WI38 (cell line): ENCODE results near the gene DNAJC3.
"Not testable (repeated sequence)": the region's sequence is repeated elsewhere in the genome, so short reads cannot be mapped to it uniquely, and the experiment has no call there.

Source experiments
- H3K4me3 ChIP-seq: 2 replicates; pipeline ENCODE4 v1.5.1; 2011; ENCODE audit warnings: low read depth, mild to moderate bottlenecking, control low read depth, low read length
- CTCF ChIP-seq: IDR thresholded peaks from 2 replicates; pipeline ENCODE4 v1.5.1; 2012; ENCODE audit warnings: low read depth, mild to moderate bottlenecking, control low read depth, low read length

Gene DNAJC3

DNA sequence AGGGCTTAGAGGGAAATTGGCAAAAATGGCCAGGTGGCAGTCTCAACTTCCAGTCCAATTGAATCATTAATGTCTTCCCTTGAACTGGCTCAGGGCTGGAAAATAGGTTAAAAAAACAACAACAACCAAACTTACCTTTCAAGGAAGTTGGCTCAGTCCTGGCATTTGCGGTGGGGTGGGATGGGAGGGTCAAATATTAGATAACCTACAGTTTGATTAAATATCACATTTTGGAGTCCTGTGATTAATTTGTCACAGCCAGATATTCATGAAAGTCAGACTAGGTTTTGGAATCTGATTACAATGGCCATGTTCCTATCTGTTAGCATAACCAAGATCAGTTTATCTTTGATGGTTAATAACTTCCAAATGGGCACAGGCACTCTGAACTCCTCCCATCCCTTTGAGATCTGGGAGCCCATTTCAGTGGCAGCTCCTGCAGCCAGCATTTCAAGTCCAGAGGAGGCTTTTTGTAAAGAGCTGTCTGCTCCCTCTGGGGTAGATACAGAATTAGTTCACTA is 24.6 kb upstream of the DNAJC3 start:
- H3K4me3 ChIP-seq, result no peak overlapping the region
- TF ChIP-seq CTCF, result no peak

DNA sequence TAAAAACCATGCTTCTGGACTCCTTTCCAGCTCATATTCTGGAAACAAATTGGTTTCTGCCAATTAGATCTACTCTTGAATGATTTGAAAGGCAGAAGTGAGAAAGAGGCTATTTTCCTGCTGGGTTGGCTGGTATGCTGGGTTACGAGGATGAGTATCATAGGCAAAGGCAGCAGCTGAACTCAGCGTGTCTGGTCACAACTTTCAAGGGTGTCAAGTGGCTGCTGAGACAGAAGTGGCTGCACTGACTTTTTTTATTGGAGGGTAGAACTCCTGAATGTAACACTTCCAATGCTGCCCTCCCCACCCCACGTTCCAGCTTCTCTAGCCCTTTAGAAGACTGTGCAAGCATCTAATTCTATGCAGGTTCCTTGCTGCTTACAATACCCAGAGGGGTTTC is 24.1 kb upstream of the DNAJC3 start:
- H3K4me3 ChIP-seq, result no peak overlapping the region

DNA sequence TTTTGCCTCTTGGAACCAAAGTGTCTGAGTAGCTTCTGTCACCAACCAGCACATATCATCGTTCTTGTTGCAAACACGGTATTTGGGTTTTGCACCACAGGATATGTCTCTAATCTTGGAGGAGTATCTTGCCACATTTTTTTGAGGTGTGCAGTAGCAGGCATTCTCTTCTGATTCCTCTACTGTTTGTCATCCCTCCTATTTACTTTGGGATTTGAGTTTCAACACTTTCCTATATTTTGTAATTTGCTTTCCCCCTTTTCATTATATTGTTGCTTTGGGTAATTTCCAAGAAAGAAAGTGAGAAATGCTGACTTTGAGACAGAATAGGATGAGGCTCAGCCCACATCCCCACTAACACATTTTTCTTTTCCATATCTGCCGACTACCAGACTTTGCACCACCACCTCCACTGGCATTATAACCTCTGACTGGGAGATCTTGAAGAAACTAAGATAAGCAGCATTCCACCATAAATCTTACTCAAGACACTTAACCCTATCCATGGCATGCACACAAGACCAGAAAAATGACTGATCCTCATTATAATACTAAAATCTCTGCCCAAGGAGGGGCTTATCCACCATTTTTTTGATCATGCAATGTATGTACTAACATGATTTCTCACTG is 20.4 kb upstream of the DNAJC3 start:
- TF ChIP-seq CTCF, result no peak
- no peak overlapping the region for H3K4me3 ChIP-seq

More for the DNA sequence above, 24.1 kb upstream of the DNAJC3 start:
- TF ChIP-seq CTCF, result no peak

GRCh38 chr13:95659500-95659899 is 17.4 kb upstream of the DNAJC3 start:
- no peak for TF ChIP-seq CTCF
- H3K4me3 ChIP-seq, result no peak overlapping the region

DNA sequence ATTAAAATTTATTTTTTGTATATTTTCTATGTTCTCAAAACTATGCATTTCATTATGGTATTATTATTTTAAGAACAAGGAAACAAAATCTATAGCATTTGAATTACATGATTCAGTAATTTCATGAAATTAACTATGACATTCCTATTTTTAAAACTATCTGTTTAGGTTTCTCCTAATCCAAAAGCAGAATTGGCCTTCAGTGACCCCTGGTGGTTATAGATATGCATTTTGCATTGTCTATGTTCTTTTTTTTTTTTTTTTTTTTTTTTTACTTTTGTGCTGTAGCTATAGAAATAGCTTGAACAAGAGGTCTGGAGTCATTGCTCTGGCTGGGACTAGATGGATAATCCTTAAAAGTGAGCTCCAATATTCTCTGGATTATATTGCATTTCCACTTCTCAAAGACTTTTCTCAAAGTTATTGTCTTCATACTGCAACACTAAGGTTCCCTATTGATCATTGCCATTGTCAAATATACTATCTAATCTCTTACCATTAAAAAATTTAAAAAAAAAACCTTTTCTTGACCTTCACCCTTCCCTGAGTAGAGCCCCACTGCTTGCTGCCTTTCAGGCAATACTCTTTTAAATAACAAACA is 15.9 kb upstream of the DNAJC3 start:
- TF ChIP-seq CTCF, result no peak
- H3K4me3 ChIP-seq, result no peak overlapping the region

DNA sequence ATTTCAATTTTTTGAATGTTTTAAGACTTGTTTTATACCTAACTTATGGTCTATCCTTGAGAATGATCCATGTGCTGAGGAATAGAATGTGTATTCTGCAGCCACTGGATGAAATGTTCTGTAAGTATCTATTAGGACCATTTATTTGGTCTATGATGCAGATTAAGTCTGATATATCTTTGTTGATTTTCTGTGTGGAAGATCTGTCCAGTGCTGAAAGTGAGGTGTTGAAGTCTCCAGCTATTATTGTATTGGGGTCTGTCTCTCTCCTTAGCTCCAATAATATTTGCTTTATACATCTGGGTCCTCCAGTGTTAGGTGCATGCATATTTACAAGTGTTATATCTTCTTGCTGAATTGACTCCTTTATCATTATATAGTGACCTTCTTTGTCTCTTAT is 9.7 kb upstream of the DNAJC3 start:
- not testable (repeated sequence) for H3K4me3 ChIP-seq

GRCh38 chr13:95671597-95671996 is 5.3 kb upstream of the DNAJC3 start:
- no peak overlapping the region for H3K4me3 ChIP-seq
- TF ChIP-seq CTCF, result no peak
